GM12865 (cell line): ENCODE data around the gene IFT74.
"Not testable (repeated sequence)": the region's sequence is repeated elsewhere in the genome, so short reads cannot be mapped to it uniquely, and the experiment has no call there.

Source experiments
- DNase-seq: peaks from one replicate; pipeline ENCODE4 v3.0.0; 2010; ENCODE audit warnings: low read depth
- H3K4me3 ChIP-seq: 2 replicates; pipeline ENCODE4 v1.5.1; 2011; ENCODE audit warnings: mild to moderate bottlenecking, low read depth, low read length, control low read depth
- CTCF ChIP-seq: IDR thresholded peaks from 2 replicates; pipeline ENCODE4 v1.5.1; 2011; ENCODE audit warnings: low read length, control low read depth, low read depth, inconsistent platforms; ENCODE audit not compliant: insufficient read depth; ENCODE audit errors: missing control alignments

The IFT74 gene

GRCh38 chr9:27089706-27090105, 133.5 kb downstream of the IFT74 start:
- TF ChIP-seq CTCF = no peak
- no peak for DNase-seq
- H3K4me3 ChIP-seq = no peak overlapping the region

- TF ChIP-seq CTCF = no peak
- H3K4me3 ChIP-seq = no peak overlapping the region
- no peak for DNase-seq
Observed at GRCh38 chr9:27090231-27090630, 134.0 kb downstream of the IFT74 start.

GRCh38 chr9:27090711-27091110, 134.5 kb downstream of the IFT74 start:
- no peak overlapping the region for H3K4me3 ChIP-seq
- TF ChIP-seq CTCF = no peak
- DNase-seq = no peak

- H3K4me3 ChIP-seq, DNase-seq: not testable (repeated sequence)
Observed at GRCh38 chr9:27092496-27092895, 136.3 kb downstream of the IFT74 start.

GRCh38 chr9:27093384-27094067, 137.3 kb downstream of the IFT74 start:
- not testable (repeated sequence) for DNase-seq, H3K4me3 ChIP-seq

- no peak for DNase-seq
- no peak overlapping the region for H3K4me3 ChIP-seq
- TF ChIP-seq CTCF = no peak
Observed at GRCh38 chr9:27094640-27095298, 138.6 kb downstream of the IFT74 start.

- H3K4me3 ChIP-seq = no peak overlapping the region
- DNase-seq = peak; percentile 2
- no peak for TF ChIP-seq CTCF
Observed at GRCh38 chr9:27107241-27107640, 151.0 kb downstream of the IFT74 start.

- no peak for DNase-seq
- no peak for TF ChIP-seq CTCF
- H3K4me3 ChIP-seq = no peak within 1 kb of the TSS
Observed at GRCh38 chr9:27108981-27109541, 152.8 kb downstream of the IFT74 start, which contains the start of gene TEK. Gene TEK (plus strand): TSS chr9:27109225. CDS start chr9:27109591, 366 bp downstream.
